HG03469 (cell line): Measurements from ENCODE around the gene SIGLEC8.
"Not testable (repeated sequence)": the region's sequence is repeated elsewhere in the genome, so short reads cannot be mapped to it uniquely, and the experiment has no call there.

Source experiments
- ATAC-seq: cut with Tn5 transposase; IDR thresholded peaks from one replicate; pipeline ENCODE4 v1.9.1; 2021; ENCODE audit warnings: mild to moderate bottlenecking, moderate library complexity, moderate number of reproducible peaks; ENCODE audit not compliant: unreplicated experiment

The SIGLEC8 gene

GRCh38 chr19:51473009-51473707, 14.9 kb upstream of the SIGLEC8 start:
- ATAC-seq, result no peak

GRCh38 chr19:51472607-51473006, 14.4 kb upstream of the SIGLEC8 start:
- ATAC-seq, result no peak

- no peak for ATAC-seq
Measured at GRCh38 chr19:51471527-51471926, 13.3 kb upstream of the SIGLEC8 start.

GRCh38 chr19:51470966-51471365, 12.7 kb upstream of the SIGLEC8 start:
- no peak for ATAC-seq

GRCh38 chr19:51469629-51470028, 11.4 kb upstream of the SIGLEC8 start:
- no peak for ATAC-seq

- no peak for ATAC-seq
Measured at GRCh38 chr19:51469162-51469561, 10.9 kb upstream of the SIGLEC8 start.

- ATAC-seq, result no peak
Measured at GRCh38 chr19:51468545-51468920, 10.3 kb upstream of the SIGLEC8 start.

- no peak for ATAC-seq
Measured at GRCh38 chr19:51467864-51468544, 9.8 kb upstream of the SIGLEC8 start.

GRCh38 chr19:51466723-51467122, 8.5 kb upstream of the SIGLEC8 start:
- no peak for ATAC-seq

- ATAC-seq, result not testable (repeated sequence)
Measured at GRCh38 chr19:51463976-51464581, 5.8 kb upstream of the SIGLEC8 start.

- ATAC-seq, result no peak
Measured at GRCh38 chr19:51462681-51463080, 4.4 kb upstream of the SIGLEC8 start.

GRCh38 chr19:51462276-51462675, 4.0 kb upstream of the SIGLEC8 start:
- ATAC-seq, result no peak

GRCh38 chr19:51461723-51462161, 3.5 kb upstream of the SIGLEC8 start:
- no peak for ATAC-seq

GRCh38 chr19:51460164-51460992, 2.1 kb upstream of the SIGLEC8 start:
- no peak for ATAC-seq

- no peak for ATAC-seq
Measured at GRCh38 chr19:51458899-51459505, 748 bp upstream of the SIGLEC8 start.

GRCh38 chr19:51457351-51458013, 772 bp downstream of the SIGLEC8 start:
- ATAC-seq, result no peak

GRCh38 chr19:51456541-51457290, 1.5 kb downstream of the SIGLEC8 start:
- no peak for ATAC-seq

- no peak for ATAC-seq
Measured at GRCh38 chr19:51450730-51451307, 7.4 kb downstream of the SIGLEC8 start.

- no peak for ATAC-seq
Measured at GRCh38 chr19:51448411-51449016, 9.7 kb downstream of the SIGLEC8 start.
